SK-N-SH (cell line): ENCODE measurements around the gene MS4A4A. TPM values are rescaled to one million over a fixed set of nuclear protein-coding genes. Genes with fewer than 3 reads are reported as not detected.

ENCODE experiments used
- CTCF ChIA-PET: fragments of 300-600, 350-600 bp; formaldehyde crosslinking; extraction: SDS; loops from one replicate; lab custom pipeline; 2021; lab: Yijun Ruan, JAX
- POLR2A ChIA-PET: fragments of 350-600 bp; sonication (Branson Sonifier 250); formaldehyde crosslinking; extraction: SDS; loops from one replicate; lab custom pipeline; 2020; ENCODE audit warnings: antibody characterized with exemption, inconsistent platforms; lab: Yijun Ruan, JAX
- DNase-seq: peaks from one replicate; pipeline ENCODE4 v3.0.0; 2012
- H2AFZ ChIP-seq: fragments of 200-600 bp; sonication (generic); 2 replicates; pipeline ENCODE4 v1.8.1; 2016; ENCODE audit warnings: antibody characterized with exemption, mild to moderate bottlenecking, low read depth
- H3F3A ChIP-seq: fragments of 200-600 bp; sonication (generic); replicated peaks from 2 replicates; pipeline ENCODE3; 2016; ENCODE audit warnings: antibody characterized with exemption, mild to moderate bottlenecking; ENCODE audit not compliant: insufficient read depth
- H3K27ac ChIP-seq, 2 experiments: fragments of 200-500 bp in 1 of 2; fragments of 200-600 bp in 1 of 2; sonication (Bioruptor generic) in 1 of 2; sonication (generic), shearing (Covaris generic) in 1 of 2; 2 replicates each; pipeline versions ENCODE4 v1.5.1 to v1.6.1; 2014 to 2016; ENCODE audit warnings: low read depth in 2 of 2, inconsistent platforms in 1 of 2, low read length in 1 of 2, mild to moderate bottlenecking in 1 of 2, mixed read lengths in 1 of 2
- H3K27me3 ChIP-seq: fragments of 200-600 bp; sonication (generic), shearing (Covaris generic); 2 replicates; pipeline ENCODE4 v1.6.1; 2016; ENCODE audit warnings: mixed run types; ENCODE audit not compliant: insufficient read depth
- H3K36me3 ChIP-seq, 2 experiments: fragments of 200-500 bp in 1 of 2; fragments of 200-600 bp in 1 of 2; sonication (Bioruptor generic) in 1 of 2; sonication (generic) in 1 of 2; replicated peaks in 1 of 2; 2 replicates each; pipeline versions ENCODE3 to v1.5.1; 2014 to 2016; ENCODE audit warnings: low read length in 1 of 2, mild to moderate bottlenecking in 1 of 2; ENCODE audit not compliant: insufficient read depth in 2 of 2, control insufficient read depth in 1 of 2
- H3K4me1 ChIP-seq, 2 experiments: fragments of 200-500 bp in 1 of 2; fragments of 200-600 bp in 1 of 2; sonication (Bioruptor generic) in 1 of 2; sonication (generic), shearing (Covaris generic) in 1 of 2; 2 replicates each; pipeline versions ENCODE4 v1.5.1 to v1.6.1; 2014 to 2016; ENCODE audit warnings: low read depth in 1 of 2, low read length in 1 of 2, mixed run types in 1 of 2; ENCODE audit not compliant: insufficient read depth in 2 of 2, control insufficient read depth in 1 of 2
- H3K4me2 ChIP-seq: fragments of 200-600 bp; sonication (generic), shearing (Covaris generic); 2 replicates; pipeline ENCODE4 v1.6.1; 2017; ENCODE audit warnings: mixed run types
- H3K4me3 ChIP-seq, 2 experiments: fragments of 200-500 bp in 1 of 2; fragments of 200-600 bp in 1 of 2; sonication (Bioruptor generic) in 1 of 2; sonication (generic), shearing (Covaris generic) in 1 of 2; 2 replicates each; pipeline versions ENCODE4 v1.5.1 to v1.8.1; 2014 to 2016; ENCODE audit warnings: low read depth in 2 of 2, inconsistent platforms in 1 of 2, low read length in 1 of 2, mild to moderate bottlenecking in 1 of 2, mixed read lengths in 1 of 2, moderate library complexity in 1 of 2
- H3K79me2 ChIP-seq: fragments of 200-600 bp; sonication (generic); 2 replicates; pipeline ENCODE4 v1.8.1; 2017; ENCODE audit warnings: mild to moderate bottlenecking; ENCODE audit not compliant: insufficient read depth
- H3K9ac ChIP-seq: fragments of 200-600 bp; sonication (generic); 2 replicates; pipeline ENCODE4 v1.6.1; 2017; ENCODE audit warnings: mixed run types
- H3K9me2 ChIP-seq: fragments of 200-600 bp; sonication (generic); 2 replicates; pipeline ENCODE4 v1.6.1; 2017; ENCODE audit warnings: mixed run types
- H3K9me3 ChIP-seq: fragments of 200-600 bp; sonication (generic); 2 replicates; pipeline ENCODE4 v1.6.1; 2017; ENCODE audit warnings: mixed run types, mild to moderate bottlenecking, moderate library complexity
- H4K20me1 ChIP-seq: fragments of 200-600 bp; sonication (generic); 2 replicates; pipeline ENCODE4 v1.6.1; 2017; ENCODE audit warnings: mild to moderate bottlenecking, mixed run types; ENCODE audit not compliant: insufficient read depth
- ELF1 ChIP-seq: IDR thresholded peaks from 2 replicates; pipeline ENCODE4 v1.4.0; 2012
- FOXJ3 ChIP-seq: sonication (generic); formaldehyde crosslinking; IDR thresholded peaks from 2 replicates; pipeline ENCODE4 v1.5.1; 2020; ENCODE audit warnings: mild to moderate bottlenecking, missing genetic modification reagents
- GATA2 ChIP-seq: sonication (generic); formaldehyde crosslinking; IDR thresholded peaks from 2 replicates; pipeline ENCODE4 v1.5.0; 2020; ENCODE audit warnings: mild to moderate bottlenecking, missing genetic modification reagents
- JUND ChIP-seq: IDR thresholded peaks from 2 replicates; pipeline ENCODE4 v1.4.0; 2012
- MEF2A ChIP-seq: IDR thresholded peaks from 2 replicates; pipeline ENCODE4 v1.4.0; 2012; ENCODE audit warnings: low read depth, borderline replicate concordance
- MXI1 ChIP-seq: IDR thresholded peaks from 2 replicates; pipeline ENCODE4 v1.6.1; 2012; ENCODE audit warnings: mild to moderate bottlenecking, low read depth, low read length, improper control_type of control experiment
- NRF1 ChIP-seq: IDR thresholded peaks from 2 replicates; pipeline ENCODE4 v1.6.1; 2012; ENCODE audit warnings: low read depth, mild to moderate bottlenecking, low read length
- RAD21 ChIP-seq: IDR thresholded peaks from 2 replicates; pipeline ENCODE4 v1.6.1; 2012; ENCODE audit warnings: mild to moderate bottlenecking, low read length
- RCOR1 ChIP-seq: fragments of 150-350 bp; IDR thresholded peaks from 2 replicates; pipeline ENCODE4 v1.6.1; 2017; ENCODE audit warnings: antibody characterized with exemption, low read length
- RFX5 ChIP-seq: IDR thresholded peaks from 2 replicates; pipeline ENCODE4 v1.6.1; 2012; ENCODE audit warnings: mild to moderate bottlenecking, improper control_type of control experiment, low read length
- RXRA ChIP-seq: IDR thresholded peaks from 2 replicates; pipeline ENCODE4 v1.4.0; 2012; ENCODE audit warnings: low read depth, mild to moderate bottlenecking, borderline replicate concordance
- TCF12 ChIP-seq: IDR thresholded peaks from 2 replicates; pipeline ENCODE4 v1.4.0; 2012
- YY1 ChIP-seq: IDR thresholded peaks from 2 replicates; pipeline ENCODE4 v1.4.0; 2012; ENCODE audit warnings: low read depth, mild to moderate bottlenecking
- WGBS: methylation state at CpG from one replicate; pipeline ENCODE4 v1.1.6; 2017; ENCODE audit warnings: low lambda C conversion rate; 5-methylcytosine and 5-hydroxymethylcytosine counted together
- polyA plus RNA-seq, 3 experiments: library from polyadenylated mRNA; depleted of rRNA; stranded (reverse); fragments of >200 nt; gene quantifications; 2 replicates each; pipeline ENCODE4 v1.2.3, GENCODE V29; 2012
- TF ChIP-seq, protein P1 (sequence below): IDR thresholded peaks from 2 replicates; pipeline ENCODE4 v1.6.1; 2012; ENCODE audit warnings: mild to moderate bottlenecking, low read depth, low read length, moderate library complexity
- TF ChIP-seq, protein P2 (sequence below): IDR thresholded peaks from 2 replicates; pipeline ENCODE4; 2012
- TF ChIP-seq, protein P3 (sequence below): fragments of 150-350 bp; IDR thresholded peaks from 2 replicates; pipeline ENCODE4 v1.6.1; 2016; ENCODE audit warnings: mild to moderate bottlenecking, low read depth, low read length
- TF ChIP-seq, protein P4 (sequence below): IDR thresholded peaks from 2 replicates; pipeline ENCODE4 v1.4.0; 2012; ENCODE audit warnings: low read depth

MS4A4A gene
- polyA plus RNA-seq, 1 of the 3 experiments (the other 2 are of a cell fraction): not detected

- H3K79me2 ChIP-seq: no peaks in the 10 kb centered on the region
- no peaks in the 10 kb centered on the region for H3K9me3 ChIP-seq
- peaks cover 11% of the 10 kb centered on the region; the same call in 1 of the 2 replicates for H3K27me3 ChIP-seq
- CTCF ChIA-PET: interaction anchor here (1.0 kb wide), 1 partner anchor 72 kb away, joined by 3 read pairs; no protein-coding TSS in a partner anchor
- no peaks in the 10 kb centered on the region for H4K20me1 ChIP-seq
- no peak for TF ChIP-seq FOXJ3 (CRISPR knock-in tag)
- TF ChIP-seq NRF1: no peak
- no peak for TF ChIP-seq GATA2 (CRISPR knock-in tag)
- no peak for TF ChIP-seq YY1
- no peak for TF ChIP-seq RCOR1
- no peak for TF ChIP-seq ELF1
- TF ChIP-seq MXI1: no peak
- TF ChIP-seq RAD21: no peak
- TF ChIP-seq TCF12: no peak
- no peak for TF ChIP-seq MEF2A
- TF ChIP-seq, protein P1, sequence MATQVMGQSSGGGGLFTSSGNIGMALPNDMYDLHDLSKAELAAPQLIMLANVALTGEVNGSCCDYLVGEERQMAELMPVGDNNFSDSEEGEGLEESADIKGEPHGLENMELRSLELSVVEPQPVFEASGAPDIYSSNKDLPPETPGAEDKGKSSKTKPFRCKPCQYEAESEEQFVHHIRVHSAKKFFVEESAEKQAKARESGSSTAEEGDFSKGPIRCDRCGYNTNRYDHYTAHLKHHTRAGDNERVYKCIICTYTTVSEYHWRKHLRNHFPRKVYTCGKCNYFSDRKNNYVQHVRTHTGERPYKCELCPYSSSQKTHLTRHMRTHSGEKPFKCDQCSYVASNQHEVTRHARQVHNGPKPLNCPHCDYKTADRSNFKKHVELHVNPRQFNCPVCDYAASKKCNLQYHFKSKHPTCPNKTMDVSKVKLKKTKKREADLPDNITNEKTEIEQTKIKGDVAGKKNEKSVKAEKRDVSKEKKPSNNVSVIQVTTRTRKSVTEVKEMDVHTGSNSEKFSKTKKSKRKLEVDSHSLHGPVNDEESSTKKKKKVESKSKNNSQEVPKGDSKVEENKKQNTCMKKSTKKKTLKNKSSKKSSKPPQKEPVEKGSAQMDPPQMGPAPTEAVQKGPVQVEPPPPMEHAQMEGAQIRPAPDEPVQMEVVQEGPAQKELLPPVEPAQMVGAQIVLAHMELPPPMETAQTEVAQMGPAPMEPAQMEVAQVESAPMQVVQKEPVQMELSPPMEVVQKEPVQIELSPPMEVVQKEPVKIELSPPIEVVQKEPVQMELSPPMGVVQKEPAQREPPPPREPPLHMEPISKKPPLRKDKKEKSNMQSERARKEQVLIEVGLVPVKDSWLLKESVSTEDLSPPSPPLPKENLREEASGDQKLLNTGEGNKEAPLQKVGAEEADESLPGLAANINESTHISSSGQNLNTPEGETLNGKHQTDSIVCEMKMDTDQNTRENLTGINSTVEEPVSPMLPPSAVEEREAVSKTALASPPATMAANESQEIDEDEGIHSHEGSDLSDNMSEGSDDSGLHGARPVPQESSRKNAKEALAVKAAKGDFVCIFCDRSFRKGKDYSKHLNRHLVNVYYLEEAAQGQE: no peak
- TF ChIP-seq, protein P2, sequence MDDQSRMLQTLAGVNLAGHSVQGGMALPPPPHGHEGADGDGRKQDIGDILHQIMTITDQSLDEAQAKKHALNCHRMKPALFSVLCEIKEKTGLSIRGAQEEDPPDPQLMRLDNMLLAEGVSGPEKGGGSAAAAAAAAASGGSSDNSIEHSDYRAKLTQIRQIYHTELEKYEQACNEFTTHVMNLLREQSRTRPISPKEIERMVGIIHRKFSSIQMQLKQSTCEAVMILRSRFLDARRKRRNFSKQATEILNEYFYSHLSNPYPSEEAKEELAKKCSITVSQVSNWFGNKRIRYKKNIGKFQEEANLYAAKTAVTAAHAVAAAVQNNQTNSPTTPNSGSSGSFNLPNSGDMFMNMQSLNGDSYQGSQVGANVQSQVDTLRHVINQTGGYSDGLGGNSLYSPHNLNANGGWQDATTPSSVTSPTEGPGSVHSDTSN: no peak
- TF ChIP-seq, protein P3, sequence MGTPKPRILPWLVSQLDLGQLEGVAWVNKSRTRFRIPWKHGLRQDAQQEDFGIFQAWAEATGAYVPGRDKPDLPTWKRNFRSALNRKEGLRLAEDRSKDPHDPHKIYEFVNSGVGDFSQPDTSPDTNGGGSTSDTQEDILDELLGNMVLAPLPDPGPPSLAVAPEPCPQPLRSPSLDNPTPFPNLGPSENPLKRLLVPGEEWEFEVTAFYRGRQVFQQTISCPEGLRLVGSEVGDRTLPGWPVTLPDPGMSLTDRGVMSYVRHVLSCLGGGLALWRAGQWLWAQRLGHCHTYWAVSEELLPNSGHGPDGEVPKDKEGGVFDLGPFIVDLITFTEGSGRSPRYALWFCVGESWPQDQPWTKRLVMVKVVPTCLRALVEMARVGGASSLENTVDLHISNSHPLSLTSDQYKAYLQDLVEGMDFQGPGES: no peak
- TF ChIP-seq RXRA: no peak
- no peak for TF ChIP-seq RFX5
- TF ChIP-seq, protein P4, sequence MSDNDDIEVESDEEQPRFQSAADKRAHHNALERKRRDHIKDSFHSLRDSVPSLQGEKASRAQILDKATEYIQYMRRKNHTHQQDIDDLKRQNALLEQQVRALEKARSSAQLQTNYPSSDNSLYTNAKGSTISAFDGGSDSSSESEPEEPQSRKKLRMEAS: no peak
- no peak for TF ChIP-seq JUND
- TF ChIP-seq, all 33 proteins: peak for 0
- Histone ChIP-seq H2AFZ (no peak overlapping the region), H3K36me3 (no peaks in the 10 kb centered on the region), H3K9ac (no peak overlapping the region), H3K27ac (no peak overlapping the region), H3K4me3 (no peak overlapping the region), H3K4me1 (no peaks in the 10 kb centered on the region), H3K4me2 (no peak overlapping the region), H3F3A (no peaks in the 10 kb centered on the region), H3K9me2 (0 out of 2 replicates have a peak, but pooled peaks cover 3% of the 10 kb centered on the region)
- WGBS: 9% methylated on average over 4 of the region's 4 CpGs
- POLR2A ChIA-PET: no interaction called here
- no peak for DNase-seq
Observed at GRCh38 chr11:60263402-60263801, 17.1 kb upstream of the MS4A4A start.
